Measurements from ENCODE around the gene ZRANB2. TPM values are rescaled to one million over a fixed set of nuclear protein-coding genes. Genes with fewer than 3 reads are reported as not detected.

The ZRANB2 gene
- total RNA-seq, 3 donors from 2014 or later: 90.9 to 149 (median 92.4) TPM

- intact Hi-C loops (cut with DNase I; ENCODE audit: low total_unique reads): no loop called here
- Histone ChIP-seq H3K4me1 (no peaks in the 10 kb centered on the region), H3K27ac (no peak overlapping the region)
Observed at GRCh38 chr1:71026093-71026492, 54.7 kb downstream of the ZRANB2 start.

GRCh38 chr1:71023515-71023914 is 57.3 kb downstream of the ZRANB2 start:
- intact Hi-C loops (cut with DNase I; ENCODE audit: low total_unique reads): no loop called here
- no peak overlapping the region for H3K27ac ChIP-seq
- no peak overlapping the region for H3K4me3 ChIP-seq
- H3K27me3 ChIP-seq: no peaks in the 10 kb centered on the region
- H3K9me3 ChIP-seq: no peaks in the 10 kb centered on the region
- no peaks in the 10 kb centered on the region for H3K4me1 ChIP-seq
- DNase-seq (ENCODE audit: low spot score in 2 of 2): no peak
- H3K36me3 ChIP-seq: no peaks in the 10 kb centered on the region
- TF ChIP-seq POLR2A (IDR thresholded peaks at IDR 0.05) (no peak), POLR2AphosphoS5 (IDR thresholded peaks at IDR 0.05) (no peak), CTCF (IDR thresholded peaks at IDR 0.05) (no peak)

More at GRCh38 chr1:71026093-71026492, 54.7 kb downstream of the ZRANB2 start:
- H3K36me3 ChIP-seq: no peaks in the 10 kb centered on the region
- H3K27me3 ChIP-seq: no peaks in the 10 kb centered on the region
- DNase-seq (ENCODE audit: low spot score in 2 of 2): no peak
- H3K4me3 ChIP-seq: no peak overlapping the region
- no peaks in the 10 kb centered on the region for H3K9me3 ChIP-seq
- TF ChIP-seq CTCF (IDR thresholded peaks at IDR 0.05): no peak
- no peak for TF ChIP-seq POLR2AphosphoS5 (IDR thresholded peaks at IDR 0.05)
- no peak for TF ChIP-seq POLR2A (IDR thresholded peaks at IDR 0.05)

- Histone ChIP-seq H3K4me1 (no peaks in the 10 kb centered on the region), H3K27me3 (no peaks in the 10 kb centered on the region), H3K36me3 (no peaks in the 10 kb centered on the region), H3K9me3 (no peaks in the 10 kb centered on the region), H3K4me3 (no peak overlapping the region), H3K27ac (no peak overlapping the region)
- intact Hi-C loops (cut with DNase I; ENCODE audit: low total_unique reads): no loop called here
- TF ChIP-seq POLR2A (IDR thresholded peaks at IDR 0.05): no peak
- TF ChIP-seq CTCF (IDR thresholded peaks at IDR 0.05): no peak
- no peak for TF ChIP-seq POLR2AphosphoS5 (IDR thresholded peaks at IDR 0.05)
- no peak for DNase-seq (ENCODE audit: low spot score in 2 of 2)
Observed at GRCh38 chr1:71019233-71019969, 61.4 kb downstream of the ZRANB2 start.

GRCh38 chr1:71018791-71019190 is 62.0 kb downstream of the ZRANB2 start:
- Histone ChIP-seq H3K4me3 (no peak overlapping the region), H3K36me3 (no peaks in the 10 kb centered on the region), H3K27me3 (no peaks in the 10 kb centered on the region), H3K27ac (no peak overlapping the region), H3K9me3 (no peaks in the 10 kb centered on the region), H3K4me1 (no peaks in the 10 kb centered on the region)
- no peak for DNase-seq (ENCODE audit: low spot score in 2 of 2)
- no peak for TF ChIP-seq POLR2AphosphoS5 (IDR thresholded peaks at IDR 0.05)
- no peak for TF ChIP-seq POLR2A (IDR thresholded peaks at IDR 0.05)
- no peak for TF ChIP-seq CTCF (IDR thresholded peaks at IDR 0.05)
- intact Hi-C loops (cut with DNase I; ENCODE audit: low total_unique reads): no loop called here

- H3K9me3 ChIP-seq: no peaks in the 10 kb centered on the region
- no peaks in the 10 kb centered on the region for H3K4me1 ChIP-seq
- H3K27ac ChIP-seq: no peak overlapping the region
- no peak for DNase-seq (ENCODE audit: low spot score in 2 of 2)
- no peaks in the 10 kb centered on the region for H3K27me3 ChIP-seq
- H3K36me3 ChIP-seq: no peaks in the 10 kb centered on the region
- no peak overlapping the region for H3K4me3 ChIP-seq
- TF ChIP-seq CTCF (IDR thresholded peaks at IDR 0.05) (no peak), POLR2A (IDR thresholded peaks at IDR 0.05) (no peak), POLR2AphosphoS5 (IDR thresholded peaks at IDR 0.05) (no peak)
- intact Hi-C loops (cut with DNase I; ENCODE audit: low total_unique reads): no loop called here
Observed at GRCh38 chr1:71015745-71016144, 65.1 kb downstream of the ZRANB2 start.

Measured in breast epithelium (tissue), 4 donors.